CD4-positive, alpha-beta memory T cell (primary cell): ENCODE measurements around the gene IL36G. TPM values are rescaled to one million over a fixed set of nuclear protein-coding genes. Genes with fewer than 3 reads are reported as not detected.
A peak's percentile ranks its signal among the peaks of the same experiment; 100 is the strongest.
"Not testable (repeated sequence)": the region's sequence is repeated elsewhere in the genome, so short reads cannot be mapped to it uniquely, and the experiment has no call there.

Experiments
- CTCF ChIA-PET: fragments of 350-600 bp; sonication (Branson Sonifier 250); formaldehyde crosslinking; loops from one replicate; lab custom pipeline; 2021; ENCODE audit warnings: inconsistent platforms; ENCODE audit not compliant: partially characterized antibody; lab: Charles Lee
- POLR2A ChIA-PET: fragments of 350-600 bp; sonication (Branson Sonifier 250); formaldehyde crosslinking; loops from one replicate; lab custom pipeline; 2021; ENCODE audit not compliant: partially characterized antibody; lab: Charles Lee
- DNase-seq, 5 donors: peaks; one replicate each; pipeline versions ENCODE4 v3.0.0 to v3.0.0-alpha.2; 2020 to 2022; ENCODE audit warnings: mixed read lengths in 1 of 5
- H3K27ac ChIP-seq: one replicate; pipeline ENCODE4 v1.7.0; 2013; ENCODE audit warnings: low read depth, low read length
- H3K27me3 ChIP-seq: 2 replicates; pipeline ENCODE4 v1.7.0; 2013; ENCODE audit warnings: mild to moderate bottlenecking, low read length, moderate library complexity; ENCODE audit not compliant: insufficient read depth
- H3K36me3 ChIP-seq: 2 replicates; pipeline ENCODE4 v1.7.0; 2013; ENCODE audit warnings: mild to moderate bottlenecking, low read length, moderate library complexity; ENCODE audit not compliant: insufficient read depth
- H3K4me1 ChIP-seq: 2 replicates; pipeline ENCODE4 v1.7.0; 2013; ENCODE audit warnings: mild to moderate bottlenecking, low read length, moderate library complexity; ENCODE audit not compliant: insufficient read depth
- H3K4me3 ChIP-seq, 2 donors: one replicate each; pipeline ENCODE4 v1.7.0; 2013; ENCODE audit warnings: low read length in 2 of 2, mild to moderate bottlenecking in 1 of 2
- H3K9me3 ChIP-seq, 2 donors: one replicate each; pipeline ENCODE4 v1.7.0; 2013; ENCODE audit warnings: low read length in 2 of 2, control low read depth in 1 of 2; ENCODE audit not compliant: control insufficient read depth in 1 of 2
- H3K27ac Mint-ChIP-seq, 7 donors: one replicate each; pipeline ENCODE4 v1.8.0; 2020 to 2021; ENCODE audit warnings: mixed read lengths in 7 of 7, mild to moderate bottlenecking in 6 of 7, inconsistent platforms in 3 of 7, moderate library complexity in 3 of 7
- H3K27me3 Mint-ChIP-seq, 2 donors: one replicate each; pipeline ENCODE4 v1.8.0; 2020 to 2021; ENCODE audit warnings: mixed read lengths in 2 of 2
- H3K36me3 Mint-ChIP-seq, 2 donors: one replicate each; pipeline ENCODE4 v1.8.0; 2020 to 2021; ENCODE audit warnings: mixed read lengths in 2 of 2, inconsistent platforms in 1 of 2, mild to moderate bottlenecking in 1 of 2
- H3K4me1 Mint-ChIP-seq, 4 donors: one replicate each; pipeline ENCODE4 v1.8.0; 2020 to 2021; ENCODE audit warnings: mixed read lengths in 4 of 4, mild to moderate bottlenecking in 1 of 4
- H3K4me3 Mint-ChIP-seq, 8 donors: one replicate each; pipeline ENCODE4 v1.8.0; 2020 to 2021; ENCODE audit warnings: mixed read lengths in 8 of 8, mild to moderate bottlenecking in 7 of 8, moderate library complexity in 6 of 8, inconsistent platforms in 3 of 8
- H3K9me3 Mint-ChIP-seq, 8 donors: one replicate each; pipeline ENCODE4 v1.8.0; 2020 to 2021; ENCODE audit warnings: mixed read lengths in 8 of 8, mild to moderate bottlenecking in 5 of 8, inconsistent platforms in 3 of 8, moderate library complexity in 1 of 8
- intact Hi-C: fragments of 100-400 bp; cut with micrococcal nuclease; formaldehyde crosslinking; loops from one replicate; pipeline ENCODE4 v1.15.1; 2023
- polyA plus RNA-seq, 2 donors: library from polyadenylated mRNA; unstranded; fragments of 300-500 nt; fragmentation: Illumina TruSeq; gene quantifications; one replicate each; pipeline ENCODE4 v1.2.3, GENCODE V29; 2021
- total RNA-seq, 2 experiments: library from RNA; stranded (reverse); gene quantifications; one replicate each; pipeline ENCODE4 v1.2.3, GENCODE V29; 2021

The IL36G gene
- total RNA-seq = not detected
- not detected for polyA plus RNA-seq

- Histone ChIP-seq H3K27ac (no peak within 1 kb of the TSS), H3K36me3 (no peaks in the 10 kb centered on the region), H3K9me3 (no peaks in the 10 kb centered on the region), H3K4me3 (no peak within 1 kb of the TSS), H3K4me1 (peaks cover 11% of the 10 kb centered on the region), H3K27me3 (no peaks in the 10 kb centered on the region)
- intact Hi-C loops = no loop called here
- no peak within 1 kb of the TSS for H3K27ac Mint-ChIP-seq
- ChIA-PET CTCF (interaction anchor here (1.0 kb wide), 2 partner anchors 22 to 103 kb away, joined by 3 to 4 read pairs; no protein-coding TSS in a partner anchor), POLR2A (no interaction called here)
- H3K27me3 Mint-ChIP-seq = peaks cover 5 to 9% of the 10 kb centered on the region in 2 donors
- H3K36me3 Mint-ChIP-seq = no peaks in the 10 kb centered on the region
- no peaks in the 10 kb centered on the region for H3K9me3 Mint-ChIP-seq
- no peak for DNase-seq
- H3K4me1 Mint-ChIP-seq = peaks cover 11 to 19% (median 16%) of the 10 kb centered on the region in 4 donors
- H3K4me3 Mint-ChIP-seq = no peak within 1 kb of the TSS
These were observed at the start of gene IL36G for GRCh38 chr2:112977559-112978056. IL36G (plus strand) TSS chr2:112978006; CDS start chr2:112978639, 633 bp downstream.

- no peak overlapping the region for H3K27ac Mint-ChIP-seq
- Histone ChIP-seq H3K27ac (no peak overlapping the region), H3K27me3 (no peaks in the 10 kb centered on the region), H3K9me3 (no peaks in the 10 kb centered on the region), H3K4me1 (no peaks in the 10 kb centered on the region), H3K4me3 (no peak overlapping the region), H3K36me3 (no peaks in the 10 kb centered on the region)
- H3K36me3 Mint-ChIP-seq = no peaks in the 10 kb centered on the region
- intact Hi-C loops = no loop called here
- no peak overlapping the region for H3K4me3 Mint-ChIP-seq
- POLR2A ChIA-PET = no interaction called here
- H3K27me3 Mint-ChIP-seq = peaks cover 1 to 2% of the 10 kb centered on the region in 2 donors
- H3K4me1 Mint-ChIP-seq = peaks cover 0 to 3% (median 0%) of the 10 kb centered on the region in 4 donors
- CTCF ChIA-PET = interaction anchor here (4.1 kb wide), 1 partner anchor 8 kb away, joined by 15 read pairs; no protein-coding TSS in a partner anchor
- no peak for DNase-seq
- H3K9me3 Mint-ChIP-seq = no peaks in the 10 kb centered on the region
These were observed 44.5 kb upstream of the IL36G start for GRCh38 chr2:112933261-112933660.

GRCh38 chr2:112934117-112934516, 43.7 kb upstream of the IL36G start:
- not testable (repeated sequence) for H3K36me3 ChIP-seq
- CTCF ChIA-PET = interaction anchor here (4.1 kb wide), 1 partner anchor 8 kb away, joined by 15 read pairs; no protein-coding TSS in a partner anchor

DNA sequence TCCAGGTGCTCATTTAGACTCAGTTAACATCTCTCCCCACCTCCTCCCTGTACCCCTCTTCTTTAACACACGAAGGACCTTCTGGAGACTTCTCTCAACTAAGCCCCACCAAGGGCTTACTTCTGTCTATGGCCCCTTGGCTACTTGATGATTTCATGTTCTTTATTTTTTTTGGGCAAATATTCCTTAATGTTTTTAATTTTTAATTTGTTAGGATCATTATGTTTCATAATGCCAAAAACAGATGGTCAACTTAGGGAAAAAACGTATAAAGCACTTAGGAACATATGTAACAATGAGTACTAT, 40.9 kb upstream of the IL36G start:
- Histone ChIP-seq H3K36me3 (no peaks in the 10 kb centered on the region), H3K27ac (no peak overlapping the region), H3K4me1 (no peaks in the 10 kb centered on the region), H3K9me3 (no peaks in the 10 kb centered on the region), H3K27me3 (no peaks in the 10 kb centered on the region), H3K4me3 (no peak overlapping the region)
- intact Hi-C loops = no loop called here
- DNase-seq = no peak
- no peak overlapping the region for H3K4me3 Mint-ChIP-seq
- CTCF ChIA-PET = interaction anchor here (1.3 kb wide), 1 partner anchor 51 kb away, joined by 4 read pairs; no protein-coding TSS in a partner anchor
- H3K36me3 Mint-ChIP-seq = no peaks in the 10 kb centered on the region
- H3K4me1 Mint-ChIP-seq = peaks cover 0 to 8% (median 0%) of the 10 kb centered on the region in 4 donors
- no peaks in the 10 kb centered on the region for H3K9me3 Mint-ChIP-seq
- no peak overlapping the region for H3K27ac Mint-ChIP-seq
- peaks cover 1 to 2% of the 10 kb centered on the region in 2 donors for H3K27me3 Mint-ChIP-seq
- POLR2A ChIA-PET = no interaction called here

More at GRCh38 chr2:112934117-112934516, 43.7 kb upstream of the IL36G start:
- H3K36me3 Mint-ChIP-seq, H3K27me3 Mint-ChIP-seq, DNase-seq, H3K4me3 ChIP-seq, H3K4me1 Mint-ChIP-seq, H3K4me3 Mint-ChIP-seq, H3K9me3 Mint-ChIP-seq, H3K4me1 ChIP-seq, intact Hi-C loops, H3K27ac ChIP-seq, H3K27ac Mint-ChIP-seq, H3K27me3 ChIP-seq, POLR2A ChIA-PET, H3K9me3 ChIP-seq: not testable (repeated sequence)

- Histone ChIP-seq H3K27me3 (no peaks in the 10 kb centered on the region), H3K36me3 (no peaks in the 10 kb centered on the region), H3K9me3 (no peaks in the 10 kb centered on the region), H3K27ac (no peak overlapping the region), H3K4me3 (no peak overlapping the region), H3K4me1 (no peaks in the 10 kb centered on the region)
- peaks cover 3 to 4% of the 10 kb centered on the region in 2 donors for H3K27me3 Mint-ChIP-seq
- H3K9me3 Mint-ChIP-seq = no peaks in the 10 kb centered on the region
- intact Hi-C loops = no loop called here
- ChIA-PET CTCF (interaction anchor here (1.1 to 1.5 kb wide), 2 partner anchors 16 to 339 kb away, joined by 3 to 4 read pairs; no protein-coding TSS in a partner anchor), POLR2A (no interaction called here)
- no peak overlapping the region for H3K4me3 Mint-ChIP-seq
- no peak overlapping the region for H3K27ac Mint-ChIP-seq
- H3K4me1 Mint-ChIP-seq = peaks cover 0 to 8% (median 0%) of the 10 kb centered on the region in 4 donors
- no peaks in the 10 kb centered on the region for H3K36me3 Mint-ChIP-seq
- peak in 1 of 5 donors; percentile 31 for DNase-seq
These were observed 38.9 kb upstream of the IL36G start for GRCh38 chr2:112938904-112939303.

- Histone ChIP-seq H3K27ac (no peak overlapping the region), H3K36me3 (no peaks in the 10 kb centered on the region), H3K27me3 (no peaks in the 10 kb centered on the region), H3K9me3 (no peaks in the 10 kb centered on the region), H3K4me3 (no peak overlapping the region), H3K4me1 (no peaks in the 10 kb centered on the region)
- no peak overlapping the region for H3K27ac Mint-ChIP-seq
- H3K36me3 Mint-ChIP-seq = no peaks in the 10 kb centered on the region
- intact Hi-C loops = no loop called here
- DNase-seq = no peak
- H3K4me3 Mint-ChIP-seq = no peak overlapping the region
- H3K9me3 Mint-ChIP-seq = no peaks in the 10 kb centered on the region
- H3K4me1 Mint-ChIP-seq = peaks cover 0 to 8% (median 0%) of the 10 kb centered on the region in 4 donors
- POLR2A ChIA-PET = no interaction called here
- H3K27me3 Mint-ChIP-seq = peaks cover 3 to 4% of the 10 kb centered on the region in 2 donors
- CTCF ChIA-PET = interaction anchor here (1.2 to 4.7 kb wide), 2 partner anchors 15 to 189 kb away, joined by 4 to 90 read pairs; no protein-coding TSS in a partner anchor
These were observed 38.4 kb upstream of the IL36G start for GRCh38 chr2:112939425-112939824.

- Histone ChIP-seq H3K27ac (no peak overlapping the region), H3K4me3 (no peak overlapping the region), H3K4me1 (no peaks in the 10 kb centered on the region), H3K36me3 (no peaks in the 10 kb centered on the region), H3K27me3 (no peaks in the 10 kb centered on the region), H3K9me3 (no peaks in the 10 kb centered on the region)
- Mint-ChIP-seq H3K36me3 (no peaks in the 10 kb centered on the region), H3K4me3 (no peak overlapping the region), H3K4me1 (peaks cover 0 to 6% (median 0%) of the 10 kb centered on the region in 4 donors), H3K27ac (no peak overlapping the region), H3K9me3 (peaks cover 0 to 5% (median 0%) of the 10 kb centered on the region in 8 donors), H3K27me3 (peaks cover 3 to 4% of the 10 kb centered on the region in 2 donors)
- no peak for DNase-seq
- ChIA-PET POLR2A (interaction anchor here (0.6 kb wide), 2 partner anchors 50 to 191 kb away, joined by 3 read pairs; no protein-coding TSS in a partner anchor), CTCF (interaction anchor here (0.6 to 4.7 kb wide), 19 partner anchors 8 to 1808 kb away, joined by 3 to 90 read pairs (median 3); partner anchors contain the start of gene RGPD8)
- intact Hi-C loops = loop anchor here (1.0 kb wide), 1 partner anchor 192 kb away; no protein-coding TSS in a partner anchor
These were observed 36.8 kb upstream of the IL36G start for GRCh38 chr2:112940859-112941625.
